HAP-1 (cell line): ENCODE data around the gene PHC3.
"Not testable (repeated sequence)": the region's sequence is repeated elsewhere in the genome, so short reads cannot be mapped to it uniquely, and the experiment has no call there.

ENCODE experiments used
- DNase-seq, 2 experiments: peaks; one replicate each; pipeline ENCODE4 v3.0.0-alpha.2; 2016 to 2020; ENCODE audit warnings: low spot score in 2 of 2
- H3K27me3 ChIP-seq: fragments of 250-450 bp; sonication (Bioruptor Pico); 2 replicates; pipeline ENCODE4 v1.5.1; 2020; ENCODE audit warnings: low read depth, mild to moderate bottlenecking, moderate library complexity
- H3K36me3 ChIP-seq: fragments of 250-450 bp; sonication (Bioruptor Pico); replicated peaks from 2 replicates; pipeline ENCODE4 v1.5.1; 2020; ENCODE audit warnings: mild to moderate bottlenecking
- H3K4me1 ChIP-seq: fragments of 250-450 bp; sonication (Bioruptor Pico); 2 replicates; pipeline ENCODE4 v1.5.1; 2020; ENCODE audit warnings: mild to moderate bottlenecking
- H3K4me3 ChIP-seq: fragments of 250-450 bp; sonication (Bioruptor Pico); 2 replicates; pipeline ENCODE4 v1.5.1; 2020; ENCODE audit warnings: mild to moderate bottlenecking, moderate library complexity
- H3K9me3 ChIP-seq: fragments of 250-450 bp; sonication (Bioruptor Pico); 2 replicates; pipeline ENCODE4 v1.5.1; 2020; ENCODE audit warnings: mild to moderate bottlenecking, moderate library complexity
- in situ Hi-C: fragments of 300-500 bp; cut with MboI; formaldehyde crosslinking; loops from 3 replicates; pipeline ENCODE4 v1.14.3; 2020; ENCODE audit warnings: low sequenced_read_pairs, inconsistent platforms, mixed read lengths

Gene PHC3

DNA sequence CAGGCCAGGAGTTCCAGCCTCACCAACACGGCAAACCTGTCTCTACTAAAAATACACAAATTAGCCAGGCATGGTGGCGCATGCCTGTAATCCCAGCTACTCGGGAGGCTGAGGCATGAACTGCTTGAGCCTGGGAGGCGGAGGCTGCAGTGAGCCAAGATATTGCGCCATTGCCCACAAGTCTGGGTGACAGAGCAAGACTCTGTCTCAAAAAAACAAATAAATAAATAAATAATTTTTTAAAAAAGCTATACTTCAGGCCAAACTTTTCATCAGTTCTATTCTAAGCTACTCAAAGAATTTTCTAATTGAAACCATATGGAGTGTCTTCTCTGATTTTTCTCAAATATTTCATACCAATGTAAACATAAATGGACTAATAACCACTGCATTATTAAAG, 43.5 kb downstream of the PHC3 start:
- in situ Hi-C loops, result no loop called here
- peaks cover 9% of the 10 kb centered on the region for H3K36me3 ChIP-seq
- no peaks in the 10 kb centered on the region for H3K4me1 ChIP-seq
- no peak overlapping the region for H3K4me3 ChIP-seq
- H3K27me3 ChIP-seq, result no peaks in the 10 kb centered on the region
- no peaks in the 10 kb centered on the region for H3K9me3 ChIP-seq
- DNase-seq, result no peak

DNA sequence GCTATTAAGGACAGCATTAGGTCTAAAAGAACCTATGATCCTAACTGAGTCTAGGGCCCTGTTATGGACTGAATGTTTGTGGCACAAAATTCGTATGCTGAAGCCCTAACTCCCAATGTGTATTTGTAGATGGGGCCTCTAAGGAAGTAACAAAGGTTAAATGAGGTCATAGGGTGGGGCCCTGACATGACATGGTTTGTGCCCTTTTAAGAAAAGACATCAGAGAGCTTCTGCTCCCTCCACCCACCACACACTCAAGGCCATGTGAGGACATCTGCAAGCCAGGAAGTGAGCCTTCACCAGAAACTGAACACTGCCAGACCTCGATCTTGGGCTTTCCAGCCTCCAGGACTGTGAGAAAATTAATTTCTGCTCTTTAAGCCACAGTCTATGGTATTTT, 49.2 kb downstream of the PHC3 start:
- Histone ChIP-seq H3K27me3 (no peaks in the 10 kb centered on the region), H3K36me3 (peaks cover 22% of the 10 kb centered on the region), H3K4me1 (no peaks in the 10 kb centered on the region), H3K9me3 (no peaks in the 10 kb centered on the region), H3K4me3 (no peak overlapping the region)
- no peak for DNase-seq
- in situ Hi-C loops, result no loop called here

- DNase-seq, result no peak
- peaks cover 25% of the 10 kb centered on the region for H3K36me3 ChIP-seq
- H3K4me3 ChIP-seq, result no peak overlapping the region
These were observed 51.0 kb downstream of the PHC3 start for GRCh38 chr3:170130532-170130931.

GRCh38 chr3:170128977-170129431, 52.5 kb downstream of the PHC3 start:
- no peak overlapping the region for H3K4me3 ChIP-seq
- in situ Hi-C loops, result no loop called here
- no peaks in the 10 kb centered on the region for H3K9me3 ChIP-seq
- peaks cover 22% of the 10 kb centered on the region for H3K36me3 ChIP-seq
- no peaks in the 10 kb centered on the region for H3K27me3 ChIP-seq
- H3K4me1 ChIP-seq, result no peaks in the 10 kb centered on the region
- no peak for DNase-seq

More at GRCh38 chr3:170130532-170130931, 51.0 kb downstream of the PHC3 start:
- Histone ChIP-seq H3K4me1 (no peaks in the 10 kb centered on the region), H3K9me3 (no peaks in the 10 kb centered on the region), H3K27me3 (no peaks in the 10 kb centered on the region)
- in situ Hi-C loops, result no loop called here

GRCh38 chr3:170128259-170128976, 53.1 kb downstream of the PHC3 start:
- in situ Hi-C loops, result no loop called here
- H3K27me3 ChIP-seq, result no peaks in the 10 kb centered on the region
- no peaks in the 10 kb centered on the region for H3K4me1 ChIP-seq
- H3K4me3 ChIP-seq, result no peak overlapping the region
- H3K9me3 ChIP-seq, result no peaks in the 10 kb centered on the region
- H3K36me3 ChIP-seq, result peaks cover 20% of the 10 kb centered on the region
- DNase-seq, result no peak

DNA sequence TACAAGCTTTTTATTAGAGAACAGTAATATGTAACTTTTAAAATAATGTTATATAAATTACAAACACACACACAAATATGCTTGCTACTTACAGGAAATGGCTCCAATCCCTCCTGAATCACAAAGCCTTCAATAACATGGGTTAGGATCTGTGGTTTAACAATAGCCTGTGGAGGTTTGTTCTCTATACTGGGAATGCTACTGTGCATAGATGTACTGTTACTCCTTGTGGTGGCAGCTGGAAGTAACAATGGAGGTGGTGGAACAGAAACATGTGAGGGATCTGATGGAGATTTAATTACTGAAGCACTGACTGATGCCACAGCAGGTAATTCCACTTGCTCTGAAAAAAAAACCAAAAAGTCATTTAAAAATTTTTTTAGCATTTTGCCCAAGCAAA, 64.4 kb downstream of the PHC3 start:
- peaks cover 32% of the 10 kb centered on the region for H3K36me3 ChIP-seq
- in situ Hi-C loops, result no loop called here
- no peaks in the 10 kb centered on the region for H3K27me3 ChIP-seq
- DNase-seq, result peak; percentile 36 to 53
- H3K4me3 ChIP-seq, result no peak overlapping the region
- H3K9me3 ChIP-seq, result no peaks in the 10 kb centered on the region
- H3K4me1 ChIP-seq, result no peaks in the 10 kb centered on the region

DNA sequence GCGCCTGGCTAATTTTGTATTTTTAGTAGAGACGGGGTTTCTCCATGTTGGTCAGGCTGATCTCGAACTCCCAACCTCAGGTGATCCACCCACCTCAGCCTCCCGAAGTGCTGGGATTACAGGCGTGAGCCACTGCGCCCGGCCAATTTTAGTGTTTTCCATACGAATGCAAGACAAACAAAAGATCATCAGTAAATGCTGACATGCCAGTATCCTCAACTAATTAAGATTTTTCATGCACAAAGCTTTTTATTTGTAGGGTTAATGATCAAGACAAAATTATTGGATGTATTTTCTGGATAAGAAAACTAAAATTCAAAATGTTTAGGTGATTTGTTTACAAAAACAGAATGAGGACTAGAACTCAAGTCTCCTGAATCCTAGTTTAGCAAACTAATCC, 67.4 kb downstream of the PHC3 start:
- H3K4me3 ChIP-seq, DNase-seq, H3K4me1 ChIP-seq, H3K9me3 ChIP-seq, H3K27me3 ChIP-seq, in situ Hi-C loops: not testable (repeated sequence)
- H3K36me3 ChIP-seq, result peaks cover 28% of the 10 kb centered on the region

DNA sequence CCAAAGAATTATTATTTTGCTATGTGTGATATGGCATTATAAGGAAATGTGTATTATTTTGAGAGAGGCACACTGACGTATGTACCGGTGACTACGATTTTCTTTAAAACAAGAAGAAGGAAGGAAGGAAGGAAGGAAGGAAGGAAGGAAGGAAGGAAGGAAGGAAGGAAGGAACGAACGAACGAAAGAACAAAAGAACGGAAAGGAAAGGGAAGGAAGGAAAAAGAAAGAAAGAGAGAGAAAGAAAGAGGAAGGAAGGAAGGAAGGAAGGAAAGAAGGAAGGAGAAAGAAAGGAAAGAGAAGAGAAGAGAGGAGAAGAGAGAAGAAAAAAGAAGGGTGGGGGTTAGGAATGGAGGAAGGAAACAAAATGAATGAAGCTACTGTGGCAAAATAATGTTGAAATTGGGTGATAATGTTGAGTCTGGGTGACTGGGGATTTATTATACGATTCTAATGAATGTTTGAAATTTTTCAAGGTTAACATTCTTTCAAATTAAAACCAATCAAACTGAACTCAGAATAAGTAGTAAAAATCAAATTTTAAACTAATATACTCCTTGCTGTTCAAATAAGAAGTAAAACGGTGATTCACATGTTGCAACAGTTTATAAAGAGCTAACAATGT, 70.3 kb downstream of the PHC3 start:
- Histone ChIP-seq H3K36me3 (peaks cover 35% of the 10 kb centered on the region), H3K27me3 (no peaks in the 10 kb centered on the region), H3K9me3 (no peaks in the 10 kb centered on the region), H3K4me1 (no peaks in the 10 kb centered on the region), H3K4me3 (no peak overlapping the region)
- in situ Hi-C loops, result no loop called here
- no peak for DNase-seq

DNA sequence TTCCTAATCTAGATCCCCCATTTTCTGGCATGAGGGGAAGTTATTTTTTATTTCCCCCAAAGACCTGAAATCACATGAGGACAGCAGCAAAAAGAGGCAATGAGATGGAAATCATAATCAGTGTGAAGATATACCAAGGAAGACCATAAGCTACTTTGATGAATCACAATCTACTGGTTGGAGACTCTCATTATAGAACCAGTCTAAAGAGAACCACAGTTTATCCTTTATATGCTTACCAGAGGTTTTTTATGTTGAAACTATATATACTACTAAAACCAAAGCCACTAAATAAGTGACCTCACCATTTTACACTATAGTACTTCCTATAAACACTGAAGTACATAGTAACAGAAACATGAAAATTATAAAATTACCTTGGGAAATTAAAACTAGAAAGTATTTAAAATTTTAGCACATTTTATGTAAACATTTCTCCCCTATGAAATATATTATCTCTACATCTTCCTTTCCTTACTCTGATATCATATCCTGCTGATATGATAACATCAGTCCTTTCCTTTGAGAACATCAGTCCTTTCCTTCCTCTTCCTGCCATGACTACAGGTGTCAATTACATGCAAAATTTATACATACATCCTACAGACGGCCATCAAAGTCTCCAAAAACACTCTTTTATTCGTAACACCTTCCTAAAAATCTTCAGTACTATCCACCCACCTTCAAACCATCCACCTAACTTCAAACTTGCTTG, 71.8 kb downstream of the PHC3 start:
- no peak for DNase-seq
- Histone ChIP-seq H3K4me1 (no peaks in the 10 kb centered on the region), H3K27me3 (no peaks in the 10 kb centered on the region), H3K9me3 (no peaks in the 10 kb centered on the region), H3K4me3 (no peak overlapping the region), H3K36me3 (peaks cover 29% of the 10 kb centered on the region)
- in situ Hi-C loops, result no loop called here

- H3K9me3 ChIP-seq, result no peaks in the 10 kb centered on the region
- no peak for DNase-seq
- in situ Hi-C loops, result no loop called here
- no peaks in the 10 kb centered on the region for H3K4me1 ChIP-seq
- H3K36me3 ChIP-seq, result peaks cover 25% of the 10 kb centered on the region
- H3K27me3 ChIP-seq, result no peaks in the 10 kb centered on the region
- H3K4me3 ChIP-seq, result no peak overlapping the region
These were observed 72.6 kb downstream of the PHC3 start for GRCh38 chr3:170108955-170109354.

- Histone ChIP-seq H3K36me3 (peaks cover 18% of the 10 kb centered on the region), H3K27me3 (no peaks in the 10 kb centered on the region), H3K4me3 (no peak overlapping the region), H3K4me1 (no peaks in the 10 kb centered on the region), H3K9me3 (no peaks in the 10 kb centered on the region)
- no peak for DNase-seq
- in situ Hi-C loops, result no loop called here
These were observed 73.6 kb downstream of the PHC3 start for GRCh38 chr3:170107941-170108340.

GRCh38 chr3:170102431-170102830, 79.1 kb downstream of the PHC3 start:
- in situ Hi-C loops, result no loop called here
- no peak for DNase-seq
- no peaks in the 10 kb centered on the region for H3K9me3 ChIP-seq
- H3K27me3 ChIP-seq, result no peaks in the 10 kb centered on the region
- no peaks in the 10 kb centered on the region for H3K4me1 ChIP-seq
- no peak overlapping the region for H3K4me3 ChIP-seq
- peaks cover 26% of the 10 kb centered on the region for H3K36me3 ChIP-seq

DNA sequence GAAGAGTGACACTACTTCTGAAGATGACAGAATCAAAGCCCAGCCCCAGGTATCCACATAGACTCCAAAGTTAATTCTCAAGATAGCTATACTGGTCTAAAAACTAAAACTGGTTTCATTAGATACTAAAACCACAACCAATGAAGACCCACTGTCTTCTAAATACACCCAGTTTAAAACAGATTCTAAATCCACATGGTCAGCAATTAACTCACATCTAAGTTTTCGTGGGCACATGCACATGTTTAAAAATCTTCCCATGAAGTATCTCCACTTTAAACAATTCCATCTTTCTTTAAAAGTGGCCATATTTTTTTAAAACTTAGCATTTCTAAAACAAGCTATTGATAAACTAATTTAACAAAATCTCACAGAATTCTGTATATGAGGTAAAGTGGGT, 80.6 kb downstream of the PHC3 start:
- in situ Hi-C loops, result no loop called here
- H3K27me3 ChIP-seq, result no peaks in the 10 kb centered on the region
- DNase-seq, result no peak
- no peaks in the 10 kb centered on the region for H3K4me1 ChIP-seq
- no peaks in the 10 kb centered on the region for H3K9me3 ChIP-seq
- peaks cover 35% of the 10 kb centered on the region for H3K36me3 ChIP-seq
- no peak overlapping the region for H3K4me3 ChIP-seq

- in situ Hi-C loops, result no loop called here
- peaks cover 50% of the 10 kb centered on the region for H3K36me3 ChIP-seq
- H3K27me3 ChIP-seq, result no peaks in the 10 kb centered on the region
- H3K4me1 ChIP-seq, result no peaks in the 10 kb centered on the region
- no peak overlapping the region for H3K4me3 ChIP-seq
- no peaks in the 10 kb centered on the region for H3K9me3 ChIP-seq
- DNase-seq, result no peak
These were observed 82.8 kb downstream of the PHC3 start for GRCh38 chr3:170098753-170099152.
